Measurements from ENCODE around the gene CHRND.
"Not testable (repeated sequence)": the region's sequence is repeated elsewhere in the genome, so short reads cannot be mapped to it uniquely, and the experiment has no call there.

The CHRND gene

DNA sequence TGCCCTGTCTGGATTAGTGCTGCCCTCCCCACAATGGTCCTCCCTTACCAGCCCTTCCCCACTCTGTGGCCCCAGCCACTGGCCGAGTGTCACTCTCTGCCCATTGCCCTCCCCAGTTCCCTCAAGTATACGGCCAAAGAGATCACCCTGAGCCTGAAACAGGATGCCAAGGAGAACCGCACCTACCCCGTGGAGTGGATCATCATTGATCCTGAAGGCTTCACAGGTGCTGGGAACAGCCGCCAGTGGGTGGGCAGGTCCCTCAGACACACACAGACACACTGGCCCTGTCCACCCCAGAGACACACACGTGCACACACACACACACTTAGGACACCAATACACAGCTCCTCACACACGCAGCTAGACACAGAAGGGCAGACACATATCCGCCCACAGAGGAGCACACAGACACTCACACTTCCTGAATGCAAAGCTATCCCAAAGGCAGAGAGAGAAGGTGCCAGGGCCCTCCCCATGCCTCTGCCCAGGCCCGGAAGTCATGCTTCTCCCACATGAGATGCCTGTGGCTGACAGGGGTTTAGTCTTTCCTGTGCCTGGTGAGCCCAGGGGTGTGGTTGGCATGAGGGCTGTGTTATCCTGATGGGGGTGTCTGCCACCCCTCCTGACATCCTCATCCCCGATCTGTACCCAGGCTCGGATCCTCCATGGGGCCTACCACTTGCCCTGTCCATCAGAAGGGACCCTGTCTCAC is 2.9 kb downstream of the CHRND start:
- DNase-seq: no peak

DNA sequence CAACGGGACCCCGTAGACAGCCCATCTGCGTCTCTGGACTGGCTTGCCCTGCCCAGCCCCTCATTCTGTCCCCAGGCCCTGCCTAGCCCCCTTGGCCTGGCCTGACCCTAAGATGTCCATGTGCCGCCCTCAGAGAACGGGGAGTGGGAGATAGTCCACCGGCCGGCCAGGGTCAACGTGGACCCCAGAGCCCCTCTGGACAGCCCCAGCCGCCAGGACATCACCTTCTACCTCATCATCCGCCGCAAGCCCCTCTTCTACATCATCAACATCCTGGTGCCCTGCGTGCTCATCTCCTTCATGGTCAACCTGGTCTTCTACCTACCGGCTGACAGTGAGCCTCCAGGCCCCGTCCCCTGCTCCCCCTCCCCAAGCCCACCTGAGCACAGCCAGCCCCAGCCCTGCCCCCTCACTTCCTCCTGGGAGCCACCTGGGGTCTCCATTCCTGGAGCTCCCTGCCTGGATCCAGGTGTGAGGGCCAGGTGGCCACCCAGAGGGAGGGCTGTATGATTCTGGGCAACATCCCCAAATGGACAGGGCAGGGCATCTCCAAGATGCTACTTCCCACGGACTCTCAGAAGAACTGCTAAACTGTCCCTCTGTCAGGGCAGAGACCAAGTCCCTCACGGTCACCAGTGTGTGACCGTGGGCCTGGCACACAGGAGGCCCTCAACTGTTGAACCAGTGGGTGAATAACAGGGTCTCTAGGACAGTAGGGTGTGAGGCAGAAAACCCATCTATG is 4.0 kb downstream of the CHRND start:
- no peak for DNase-seq

DNA sequence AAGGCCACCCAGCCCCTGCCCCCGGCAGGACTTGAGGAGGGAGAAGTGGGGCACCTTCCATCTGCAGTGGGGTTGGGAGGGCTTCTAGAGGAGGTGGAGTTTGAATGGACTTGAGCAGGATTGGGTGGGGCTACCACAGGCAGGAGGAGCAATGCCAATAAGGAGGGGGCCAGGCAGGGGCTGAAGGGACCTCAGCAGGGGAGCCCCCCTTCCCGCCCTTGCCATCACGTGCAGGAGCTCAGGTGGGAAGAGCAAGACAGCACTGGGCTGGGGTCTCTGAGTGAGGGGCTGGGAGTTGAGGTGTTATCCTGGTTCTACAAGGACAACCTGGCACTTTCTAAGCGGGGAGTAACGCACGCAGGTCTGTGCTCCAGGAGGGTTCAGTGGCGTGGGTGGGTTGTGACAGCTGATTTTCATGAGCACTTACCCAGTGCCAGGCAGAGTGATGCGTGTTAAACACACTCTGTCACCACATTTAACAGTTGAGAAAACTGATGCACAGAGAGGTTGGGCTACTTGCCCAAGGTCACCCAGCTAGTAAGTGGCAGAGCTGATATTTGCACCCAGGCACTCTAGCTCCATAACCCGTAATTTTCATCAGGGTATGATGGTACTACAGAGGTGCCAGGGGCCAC is 4.8 kb downstream of the CHRND start:
- DNase-seq: no peak

DNA sequence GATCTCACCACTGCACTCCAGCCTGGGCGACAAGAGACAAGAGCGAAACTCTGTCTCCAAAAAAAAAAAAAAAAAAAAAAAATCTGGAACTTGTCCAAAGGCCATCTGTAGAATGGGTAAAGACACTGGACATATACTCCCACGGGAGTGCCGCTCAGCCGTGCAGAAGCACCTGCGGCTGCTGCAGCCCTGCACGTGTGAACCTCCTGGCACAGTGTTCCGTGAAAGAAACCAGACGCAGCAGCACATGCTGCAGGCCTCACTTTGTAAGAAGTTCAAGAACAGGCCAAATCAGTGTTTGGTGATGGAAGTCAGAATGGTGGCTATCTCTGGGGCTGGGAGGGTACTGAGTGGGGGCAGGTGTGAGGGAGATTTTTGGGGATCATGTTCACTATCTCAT is 6.5 kb downstream of the CHRND start:
- DNase-seq: no peak

DNA sequence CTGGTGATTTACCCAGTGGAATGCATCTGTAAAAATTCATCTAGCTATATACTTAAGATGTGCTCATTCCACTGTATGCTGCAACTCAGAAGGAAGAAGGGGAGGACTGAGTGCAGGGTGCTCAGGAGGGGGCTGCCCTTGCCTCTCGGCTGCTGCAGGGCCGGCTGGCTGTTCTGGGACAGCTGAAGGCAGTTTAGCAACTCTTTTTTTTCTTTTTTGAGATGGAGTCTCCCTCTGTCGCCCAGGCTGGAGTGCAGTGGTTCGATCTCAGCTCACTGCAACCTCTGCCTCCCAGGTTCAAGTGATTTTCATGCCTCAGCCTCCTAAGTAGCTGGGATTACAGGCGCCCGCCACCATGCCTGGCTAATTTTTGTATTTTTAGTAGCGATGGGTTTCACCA is 6.9 kb downstream of the CHRND start:
- not testable (repeated sequence) for DNase-seq

DNA sequence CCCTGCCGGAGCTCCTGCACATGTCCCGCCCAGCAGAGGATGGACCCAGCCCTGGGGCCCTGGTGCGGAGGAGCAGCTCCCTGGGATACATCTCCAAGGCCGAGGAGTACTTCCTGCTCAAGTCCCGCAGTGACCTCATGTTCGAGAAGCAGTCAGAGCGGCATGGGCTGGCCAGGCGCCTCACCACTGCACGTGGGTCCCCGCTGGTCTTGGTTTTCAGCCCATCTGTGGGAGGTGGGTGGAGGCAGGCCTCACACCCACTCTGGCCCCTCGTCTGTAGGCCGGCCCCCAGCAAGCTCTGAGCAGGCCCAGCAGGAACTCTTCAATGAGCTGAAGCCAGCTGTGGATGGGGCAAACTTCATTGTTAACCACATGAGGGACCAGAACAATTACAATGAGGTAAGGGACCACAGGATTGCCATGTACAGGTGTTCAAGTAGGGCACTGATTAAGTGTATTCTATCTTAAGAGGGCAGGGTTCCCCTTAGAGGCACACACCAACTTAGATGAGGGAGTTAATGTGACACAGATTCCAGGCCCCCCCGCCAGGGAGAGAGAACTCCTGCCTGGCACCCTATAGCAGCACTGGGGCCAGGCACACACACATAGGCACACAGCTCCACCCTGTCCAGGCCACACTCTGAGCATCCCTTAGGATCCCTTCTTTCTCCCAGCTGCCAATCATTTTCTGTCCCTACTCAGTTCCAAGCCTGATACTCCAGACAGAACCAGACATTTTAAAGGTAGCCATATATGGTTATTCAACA is 8.2 kb downstream of the CHRND start:
- DNase-seq: no peak

DNA sequence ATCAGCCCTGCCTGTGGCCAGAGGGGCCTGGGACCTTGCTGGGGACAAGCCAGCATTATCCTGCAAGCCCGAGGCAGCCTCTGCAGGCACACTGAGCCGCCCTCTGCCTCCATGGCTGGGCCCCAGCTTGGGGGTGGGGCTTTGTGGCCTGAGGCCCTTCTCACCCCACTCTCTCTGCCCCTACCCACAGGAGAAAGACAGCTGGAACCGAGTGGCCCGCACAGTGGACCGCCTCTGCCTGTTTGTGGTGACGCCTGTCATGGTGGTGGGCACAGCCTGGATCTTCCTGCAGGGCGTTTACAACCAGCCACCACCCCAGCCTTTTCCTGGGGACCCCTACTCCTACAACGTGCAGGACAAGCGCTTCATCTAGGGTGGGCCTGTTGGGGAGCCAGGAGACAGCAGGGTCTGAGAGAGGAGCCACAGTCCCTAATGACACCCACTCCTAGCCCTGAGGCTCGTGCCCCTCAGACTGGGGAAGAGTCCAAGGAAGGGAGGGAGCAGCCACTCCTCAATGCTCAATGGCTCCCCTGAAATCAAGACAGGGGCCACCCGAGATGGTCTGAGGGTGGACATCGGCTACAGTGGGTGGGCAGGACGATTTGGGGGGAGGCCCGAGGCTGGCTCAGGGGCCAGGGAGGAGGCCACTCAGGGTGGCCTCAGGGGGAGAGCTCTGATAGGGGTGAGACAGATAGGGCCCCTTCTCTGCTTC is 9.1 kb downstream of the CHRND start:
- no peak for DNase-seq

DNA sequence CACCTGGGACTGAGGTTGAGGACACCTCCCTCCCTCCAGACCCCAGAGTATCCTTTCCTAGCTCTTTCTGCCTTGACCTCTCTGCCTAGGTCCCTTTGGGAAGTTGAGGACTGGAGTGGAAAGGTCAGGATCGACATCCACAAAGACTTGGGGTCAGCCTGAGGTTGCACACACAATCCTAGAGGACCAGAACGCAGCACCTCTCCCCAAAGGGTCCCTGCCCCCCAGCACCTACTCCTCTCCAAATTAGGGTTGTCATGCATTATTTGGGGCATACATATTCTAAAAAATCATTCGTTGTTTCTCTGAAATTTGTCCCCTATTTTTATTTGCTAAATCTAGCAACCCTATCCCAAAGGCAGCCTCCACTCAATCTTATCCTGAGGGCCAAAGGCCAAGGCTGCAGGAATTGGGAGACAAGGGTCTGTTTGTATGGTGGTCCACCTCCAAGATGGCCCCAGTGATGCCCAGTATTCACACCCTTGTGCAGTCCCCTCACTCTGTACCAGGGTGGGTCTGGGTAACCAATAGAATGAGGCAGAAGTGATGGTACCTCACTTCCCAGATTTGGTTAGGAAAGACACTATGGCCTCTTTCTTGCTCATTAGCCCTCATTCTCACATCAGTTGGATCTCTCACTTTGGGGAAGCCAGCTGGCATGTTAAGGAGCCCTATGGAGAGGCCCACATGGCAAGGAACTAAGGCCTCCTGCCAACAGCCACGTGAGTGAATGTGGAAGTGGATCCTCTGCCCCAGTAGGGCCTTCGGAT is 10.0 kb downstream of the CHRND start:
- DNase-seq: no peak

DNA sequence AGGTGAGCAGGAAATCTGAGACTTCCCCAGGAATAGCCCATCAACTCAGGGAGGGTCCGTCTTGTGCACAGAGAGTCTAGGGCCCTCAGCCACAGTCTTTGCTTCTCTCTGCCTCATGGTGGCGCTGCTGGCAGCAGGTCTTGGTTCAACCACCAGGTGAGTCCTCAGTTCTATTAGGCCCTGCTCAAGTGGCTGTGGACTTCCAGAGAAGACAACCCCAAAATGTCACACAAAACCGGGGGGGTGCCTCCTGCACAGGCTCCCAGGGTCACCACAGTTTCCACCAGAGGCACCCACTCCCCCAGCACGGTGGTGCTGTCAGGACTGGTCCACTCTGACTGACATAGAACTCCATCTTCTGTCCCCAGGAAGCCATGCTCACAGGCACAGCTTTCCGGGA is 11.1 kb downstream of the CHRND start:
- no peak for DNase-seq

DNA sequence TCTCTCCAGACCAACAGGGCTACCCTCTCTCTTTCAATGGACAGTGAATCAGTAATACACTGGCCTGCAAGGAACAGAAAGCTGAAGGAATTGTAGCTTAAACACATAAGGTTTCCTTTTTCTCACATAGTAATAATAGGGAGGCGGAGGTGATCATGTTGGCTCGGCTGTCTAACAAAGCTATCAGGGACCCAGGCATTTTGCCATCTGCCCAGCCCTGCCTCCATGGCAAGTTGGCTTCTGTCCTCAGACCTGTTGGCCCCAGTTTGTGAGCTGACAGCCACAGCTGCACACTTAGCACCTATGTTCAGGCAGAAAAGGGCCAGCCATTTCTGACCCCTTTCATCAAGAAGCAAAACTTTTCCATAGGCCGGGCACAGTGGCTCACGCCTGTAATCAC is 11.5 kb downstream of the CHRND start:
- no peak for DNase-seq

DNA sequence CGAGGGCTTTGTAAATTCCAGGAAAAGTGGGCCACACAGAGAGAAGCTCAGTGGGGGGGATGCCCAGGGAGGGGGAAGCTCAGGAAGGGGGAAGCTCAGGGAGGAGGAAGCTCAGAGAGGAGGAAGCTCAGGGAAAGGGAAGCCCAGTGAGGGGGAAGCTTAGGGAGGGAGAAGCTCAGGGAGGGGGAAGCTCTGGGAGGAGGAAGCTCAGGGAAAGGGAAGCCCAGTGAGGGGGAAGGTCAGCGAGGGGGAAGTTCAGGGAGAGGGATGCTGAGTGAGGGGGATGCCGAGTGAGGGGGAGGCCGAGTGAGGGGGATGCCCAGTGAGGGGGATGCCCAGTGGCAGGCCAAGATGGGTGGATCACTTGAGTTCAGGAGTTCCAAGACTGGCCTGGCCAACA is 12.7 kb downstream of the CHRND start:
- no peak for DNase-seq

DNA sequence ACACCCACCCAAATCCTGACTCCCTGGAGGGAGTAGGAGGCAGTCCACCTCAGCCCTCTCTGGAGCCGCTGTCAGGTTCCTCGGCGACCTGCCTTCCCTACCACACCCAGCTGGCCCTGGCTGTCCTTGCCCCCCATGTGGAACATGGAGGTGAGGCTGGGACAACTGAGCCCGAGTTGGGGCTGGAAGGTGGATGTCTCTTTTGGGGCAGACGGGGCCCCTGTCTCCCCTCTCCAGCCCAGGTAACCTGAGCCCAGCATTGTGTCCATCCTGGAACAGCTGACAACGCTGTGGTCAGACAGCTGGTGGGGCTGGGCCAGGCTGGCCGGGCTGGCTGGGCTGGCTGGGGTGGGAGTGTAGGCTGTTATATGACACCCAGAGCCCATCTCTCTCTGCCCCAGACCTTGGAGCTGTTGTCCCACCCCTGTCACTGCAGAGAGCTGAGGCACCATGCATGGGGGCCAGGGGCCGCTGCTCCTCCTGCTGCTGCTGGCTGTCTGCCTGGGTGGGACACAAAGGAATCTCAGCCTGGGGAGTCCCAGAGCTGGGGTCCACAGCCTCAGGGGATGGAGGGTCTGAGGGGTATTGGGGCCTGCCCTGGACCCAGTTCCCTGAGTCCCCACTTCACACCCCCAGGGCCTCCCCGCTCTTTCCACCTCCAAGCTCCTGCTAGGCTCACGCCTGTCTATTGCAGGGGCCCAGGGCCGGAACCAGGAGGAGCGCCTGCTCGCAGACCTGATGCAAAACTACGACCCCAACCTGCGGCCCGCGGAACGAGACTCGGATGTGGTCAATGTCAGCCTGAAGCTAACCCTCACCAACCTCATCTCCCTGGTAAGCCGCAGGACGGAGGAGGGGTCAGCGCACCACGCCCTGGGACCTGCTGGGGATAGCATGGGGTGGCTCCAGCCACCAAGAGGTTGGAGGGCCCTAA is 13.6 kb downstream of the CHRND start, which contains the start of gene CHRNG:
Gene CHRNG (plus strand): TSS at position 395 of the 934 bp plus-strand sequence. CDS start 56 bp downstream, at position 451.
- no peak for DNase-seq

DNA sequence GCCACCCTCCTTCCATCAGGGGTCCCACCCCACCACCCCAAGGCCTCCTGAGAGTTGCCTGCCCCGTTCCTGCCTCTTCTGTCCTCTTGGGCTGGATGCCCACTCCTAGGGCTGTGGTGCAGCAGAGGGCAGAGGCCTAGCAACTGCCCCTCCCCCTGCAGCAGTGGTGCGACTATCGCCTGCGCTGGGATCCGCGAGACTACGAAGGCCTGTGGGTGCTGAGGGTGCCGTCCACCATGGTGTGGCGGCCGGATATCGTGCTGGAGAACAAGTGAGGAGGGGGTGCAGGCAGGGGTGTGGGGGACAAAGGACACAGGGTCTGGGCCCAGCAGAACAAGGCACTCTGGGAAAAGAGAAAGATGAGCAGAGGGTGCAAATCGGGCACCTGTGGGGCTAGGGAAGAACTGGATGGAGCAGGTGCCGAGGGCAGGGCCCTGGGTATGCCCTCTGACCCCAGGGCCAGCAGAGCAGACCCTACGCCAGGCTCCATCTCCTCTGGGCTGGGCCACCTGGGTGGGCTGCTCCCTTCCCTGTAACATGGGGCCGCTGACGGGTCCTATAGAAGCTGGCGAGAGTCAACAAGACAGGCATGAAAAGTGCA is 14.6 kb downstream of the CHRND start:
- DNase-seq: no peak

DNA sequence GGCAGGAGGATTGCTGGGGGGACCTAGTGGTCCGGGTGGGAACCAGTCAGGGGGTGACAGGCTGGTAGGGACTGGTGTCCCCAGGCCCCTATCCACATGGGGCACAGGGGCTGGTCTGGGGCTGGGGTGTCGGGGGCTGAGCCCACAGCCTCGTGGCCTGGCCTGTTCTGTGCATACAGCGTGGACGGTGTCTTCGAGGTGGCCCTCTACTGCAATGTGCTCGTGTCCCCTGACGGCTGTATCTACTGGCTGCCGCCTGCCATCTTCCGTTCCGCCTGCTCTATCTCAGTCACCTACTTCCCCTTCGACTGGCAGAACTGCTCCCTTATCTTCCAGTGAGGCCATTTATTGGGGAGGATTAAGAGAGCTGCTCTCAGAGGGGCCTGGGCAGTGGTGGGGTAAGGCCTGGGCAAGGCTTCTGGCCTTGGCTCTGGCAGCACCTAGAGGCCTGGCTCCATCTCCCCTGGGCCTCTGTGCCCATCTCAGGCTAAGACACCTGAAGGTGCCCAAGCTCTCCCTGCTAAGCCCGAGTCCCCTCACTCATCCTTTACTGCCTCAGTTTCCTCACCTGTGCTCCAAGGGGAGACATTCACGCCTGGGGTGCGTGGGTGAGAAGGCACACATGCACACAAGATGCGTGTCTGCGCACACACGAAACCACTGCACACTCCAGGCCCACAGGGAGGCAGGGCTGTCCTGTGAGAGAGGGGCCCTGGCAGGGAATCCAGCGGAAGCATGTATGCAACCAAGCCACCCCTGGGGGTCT is 15.4 kb downstream of the CHRND start:
- DNase-seq: no peak

DNA sequence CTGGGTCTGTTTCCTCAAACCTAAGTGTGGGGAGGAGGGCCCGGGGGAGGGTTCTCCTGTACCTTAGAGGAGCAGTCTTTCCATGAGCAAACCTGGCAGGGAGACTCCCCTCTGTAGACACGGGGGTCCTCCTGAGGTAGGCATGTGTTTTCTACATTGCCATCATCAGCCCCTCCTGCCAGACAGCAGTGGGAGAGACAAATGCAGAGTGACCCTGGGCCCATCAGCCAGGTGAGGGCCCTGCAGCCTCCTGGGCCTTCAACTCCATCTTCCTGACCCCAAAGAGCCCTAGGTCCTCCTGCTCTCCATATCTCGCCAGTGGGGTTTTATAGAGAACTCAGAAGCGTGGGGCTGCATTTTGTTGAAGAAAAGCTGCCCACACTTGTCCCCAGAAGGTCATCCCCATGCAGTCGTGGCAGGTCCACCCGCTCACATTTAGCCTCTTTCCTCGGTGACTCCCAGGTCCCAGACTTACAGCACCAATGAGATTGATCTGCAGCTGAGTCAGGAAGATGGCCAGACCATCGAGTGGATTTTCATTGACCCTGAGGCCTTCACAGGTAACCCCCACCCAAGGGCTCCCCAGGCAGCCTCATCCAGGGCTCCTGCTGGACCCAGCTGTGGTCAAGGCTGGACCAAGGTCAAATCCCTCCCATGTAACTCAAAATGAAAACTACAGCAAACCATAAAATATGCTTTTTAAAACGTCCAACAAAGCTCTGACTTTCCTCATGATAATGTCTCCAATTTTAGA is 16.2 kb downstream of the CHRND start:
- DNase-seq: no peak

DNA sequence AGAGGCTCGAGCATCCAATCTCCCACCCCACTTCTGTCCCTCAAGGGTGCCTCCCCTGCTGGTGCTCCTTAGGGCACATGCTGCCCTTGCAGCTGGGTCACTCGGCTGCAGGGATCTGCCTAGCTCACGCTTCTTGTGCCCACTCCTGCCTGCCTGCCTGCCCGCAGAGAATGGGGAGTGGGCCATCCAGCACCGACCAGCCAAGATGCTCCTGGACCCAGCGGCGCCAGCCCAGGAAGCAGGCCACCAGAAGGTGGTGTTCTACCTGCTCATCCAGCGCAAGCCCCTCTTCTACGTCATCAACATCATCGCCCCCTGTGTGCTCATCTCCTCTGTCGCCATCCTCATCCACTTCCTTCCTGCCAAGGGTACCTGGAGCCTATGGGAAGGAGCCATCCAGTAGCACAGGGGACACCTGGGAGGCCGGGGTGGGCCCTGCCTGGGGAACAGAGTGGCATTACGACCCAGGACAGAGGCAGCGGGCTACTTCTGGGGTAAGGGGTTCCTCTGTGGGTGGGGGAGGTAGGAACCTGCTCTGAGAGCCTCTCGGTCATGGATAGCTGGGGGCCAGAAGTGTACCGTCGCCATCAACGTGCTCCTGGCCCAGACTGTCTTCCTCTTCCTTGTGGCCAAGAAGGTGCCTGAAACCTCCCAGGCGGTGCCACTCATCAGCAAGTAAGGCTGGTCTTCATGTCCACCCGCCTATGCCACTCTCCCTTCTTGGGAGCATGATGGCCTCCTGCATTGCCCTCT is 16.9 kb downstream of the CHRND start:
- DNase-seq: no peak

DNA sequence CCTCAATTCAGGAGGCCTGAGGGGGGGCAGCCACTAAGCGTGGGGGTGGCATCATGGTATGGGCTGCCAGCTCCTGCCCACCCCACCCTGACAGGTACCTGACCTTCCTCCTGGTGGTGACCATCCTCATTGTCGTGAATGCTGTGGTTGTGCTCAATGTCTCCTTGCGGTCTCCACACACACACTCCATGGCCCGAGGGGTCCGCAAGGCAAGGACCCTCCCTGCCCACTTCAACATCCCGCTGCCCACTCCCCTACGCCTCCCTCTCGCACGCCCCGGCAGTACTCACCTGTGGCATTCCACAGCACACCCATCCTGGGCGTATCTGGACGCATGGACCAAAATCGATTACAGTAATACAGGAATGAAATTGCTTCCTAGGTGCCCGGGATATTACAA is 17.5 kb downstream of the CHRND start:
- DNase-seq: no peak

Measured in fibroblast of skin of abdomen (primary cell).